IMR-90 (cell line): ENCODE measurements around the gene NFE2L2.

Experiments used
- BHLHE40 ChIP-seq: fragments of 150-350 bp; IDR thresholded peaks from 2 replicates; pipeline ENCODE4 v1.6.1; 2016; ENCODE audit warnings: mild to moderate bottlenecking, low read depth, low read length
- CEBPB ChIP-seq: IDR thresholded peaks from 2 replicates; pipeline ENCODE4 v1.6.1; 2012; ENCODE audit warnings: low read depth, low read length, improper control_type of control experiment
- CTCF ChIP-seq: conservative IDR thresholded peaks from 2 replicates; pipeline ENCODE4 v1.5.1; 2012; ENCODE audit warnings: mild to moderate bottlenecking, low read depth, low read length, improper control_type of control experiment
- ELK1 ChIP-seq: fragments of 150-350 bp; IDR thresholded peaks from 2 replicates; pipeline ENCODE4 v1.6.1; 2016; ENCODE audit warnings: low read depth, mild to moderate bottlenecking, low read length, moderate library complexity, borderline replicate concordance
- FOS ChIP-seq: fragments of 150-350 bp; IDR thresholded peaks from 2 replicates; pipeline ENCODE4 v1.6.1; 2016; ENCODE audit warnings: low read depth, low read length
- MAFK ChIP-seq: IDR thresholded peaks from 2 replicates; pipeline ENCODE4 v1.6.1; 2012; ENCODE audit warnings: low read depth, low read length, improper control_type of control experiment
- POLR2A ChIP-seq: IDR thresholded peaks from 2 replicates; pipeline ENCODE4 v1.6.1; 2012; ENCODE audit warnings: mild to moderate bottlenecking, low read depth, low read length
- RCOR1 ChIP-seq: IDR thresholded peaks from 2 replicates; pipeline ENCODE4 v1.6.1; 2012; ENCODE audit warnings: mild to moderate bottlenecking, low read length, improper control_type of control experiment; ENCODE audit not compliant: insufficient replicate concordance
- RFX5 ChIP-seq: IDR thresholded peaks from 2 replicates; pipeline ENCODE4 v1.8.0; 2012; ENCODE audit warnings: low read depth, mild to moderate bottlenecking, low read length, moderate library complexity
- USF2 ChIP-seq: fragments of 150-350 bp; IDR thresholded peaks from 2 replicates; pipeline ENCODE4 v1.6.1; 2017; ENCODE audit warnings: mild to moderate bottlenecking, antibody characterized with exemption, low read length, low read depth

GRCh38 chr2:177188482-177189469 lies 75.8 kb downstream of the NFE2L2 start:
- TF ChIP-seq FOS (no peak), CEBPB (no peak), CTCF (no peak), RCOR1 (no peak), USF2 (no peak), ELK1 (no peak), POLR2A (no peak), MAFK (no peak), BHLHE40 (no peak), RFX5 (no peak)
